ENCODE results near the gene GRID1.

GRCh38 chr10:86366902-86367151, 232 bp upstream of the GRID1 start:
- TF ChIP-seq GABPA (IDR thresholded peaks at IDR 0.05; ENCODE audit: low read depth) (no peak), CTCF (IDR thresholded peaks at IDR 0.05) (no peak), TAF1 (IDR thresholded peaks at IDR 0.05; ENCODE audit: borderline replicate concordance, low read depth, low read length) (no peak), POLR2AphosphoS5 (IDR thresholded peaks at IDR 0.05; ENCODE audit: low read depth, low read length) (no peak), YY1 (IDR thresholded peaks at IDR 0.05; ENCODE audit: low read depth) (no peak), MAX (IDR thresholded peaks at IDR 0.05; ENCODE audit: low read depth) (no peak), REST (IDR thresholded peaks at IDR 0.05; ENCODE audit: low read depth, low read length) (no peak)
- TF ChIP-seq, protein P1, sequence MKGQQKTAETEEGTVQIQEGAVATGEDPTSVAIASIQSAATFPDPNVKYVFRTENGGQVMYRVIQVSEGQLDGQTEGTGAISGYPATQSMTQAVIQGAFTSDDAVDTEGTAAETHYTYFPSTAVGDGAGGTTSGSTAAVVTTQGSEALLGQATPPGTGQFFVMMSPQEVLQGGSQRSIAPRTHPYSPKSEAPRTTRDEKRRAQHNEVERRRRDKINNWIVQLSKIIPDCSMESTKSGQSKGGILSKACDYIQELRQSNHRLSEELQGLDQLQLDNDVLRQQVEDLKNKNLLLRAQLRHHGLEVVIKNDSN (IDR thresholded peaks at IDR 0.05; ENCODE audit: borderline replicate concordance, low read depth): no peak
